ENCODE results near the gene ANTXR1.

ANTXR1 gene

DNA sequence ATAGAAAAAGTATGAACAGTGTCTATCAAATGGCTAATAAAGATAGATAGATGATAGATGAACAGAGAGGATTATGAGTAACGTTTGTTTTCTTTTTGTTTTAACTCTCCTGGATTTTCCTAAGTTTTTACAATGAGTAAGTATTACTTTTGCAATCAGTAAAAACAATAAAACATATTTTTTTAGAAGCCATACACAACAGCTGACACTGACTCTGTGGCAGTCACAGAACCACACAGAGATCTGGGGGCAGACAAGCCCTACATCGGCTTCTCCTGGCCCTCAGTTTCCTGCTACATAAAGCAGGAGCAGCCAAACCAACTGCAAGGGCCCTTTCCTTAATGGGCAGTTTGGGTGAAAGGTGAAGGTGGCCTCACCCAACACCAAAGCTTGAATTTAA, 63.6 kb downstream of the ANTXR1 start:
- no peak for DNase-seq

DNA sequence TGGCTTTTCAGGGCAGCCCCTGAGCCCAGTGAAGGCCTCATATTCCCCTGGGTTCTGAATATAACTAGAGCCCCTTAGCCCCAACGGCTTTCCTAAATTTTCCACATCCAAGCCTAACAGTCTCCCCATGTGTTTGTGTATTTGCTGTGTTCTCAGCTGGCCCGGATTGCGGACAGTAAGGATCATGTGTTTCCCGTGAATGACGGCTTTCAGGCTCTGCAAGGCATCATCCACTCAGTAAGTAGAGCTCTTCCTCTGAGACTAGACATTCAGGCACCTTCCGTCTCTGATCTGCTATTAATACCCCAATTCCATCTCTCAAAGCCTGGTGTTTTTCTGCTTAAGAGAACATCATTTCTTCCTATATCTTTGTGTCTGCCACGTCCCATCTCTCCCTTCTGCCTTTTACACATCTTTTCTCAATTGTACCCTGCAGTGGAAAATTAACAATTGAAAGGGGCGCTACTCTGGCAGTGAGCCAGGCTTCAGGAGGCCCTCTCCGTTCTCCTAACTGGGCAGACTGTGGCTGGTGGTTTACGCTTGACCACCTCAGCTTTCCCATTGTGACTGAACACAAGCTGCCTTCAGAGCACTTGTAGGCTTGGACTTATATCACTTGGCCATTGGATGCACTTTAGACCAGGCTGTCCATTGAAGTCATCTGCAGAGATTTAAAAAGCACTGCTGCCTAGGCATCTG, 64.4 kb downstream of the ANTXR1 start:
- DNase-seq: no peak

DNA sequence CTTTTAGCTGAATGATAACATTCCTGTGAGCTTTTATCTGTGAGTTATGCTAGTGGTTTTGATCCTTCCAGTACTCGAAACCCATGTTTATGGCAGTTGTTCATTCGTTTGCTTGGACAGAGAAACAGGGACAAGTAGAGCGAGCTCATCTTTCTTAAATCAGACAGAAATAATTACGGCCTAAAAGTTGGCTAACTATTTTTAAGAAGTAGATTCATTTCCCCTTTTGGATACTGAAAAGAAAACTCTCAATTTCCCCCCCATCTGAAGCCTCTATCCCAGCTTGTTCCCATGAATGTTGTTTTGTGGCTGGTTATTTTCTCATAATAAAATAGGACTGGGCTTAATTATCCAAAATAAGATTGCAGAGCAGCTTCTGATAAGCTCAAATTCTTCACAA, 67.1 kb downstream of the ANTXR1 start:
- no peak for DNase-seq

DNA sequence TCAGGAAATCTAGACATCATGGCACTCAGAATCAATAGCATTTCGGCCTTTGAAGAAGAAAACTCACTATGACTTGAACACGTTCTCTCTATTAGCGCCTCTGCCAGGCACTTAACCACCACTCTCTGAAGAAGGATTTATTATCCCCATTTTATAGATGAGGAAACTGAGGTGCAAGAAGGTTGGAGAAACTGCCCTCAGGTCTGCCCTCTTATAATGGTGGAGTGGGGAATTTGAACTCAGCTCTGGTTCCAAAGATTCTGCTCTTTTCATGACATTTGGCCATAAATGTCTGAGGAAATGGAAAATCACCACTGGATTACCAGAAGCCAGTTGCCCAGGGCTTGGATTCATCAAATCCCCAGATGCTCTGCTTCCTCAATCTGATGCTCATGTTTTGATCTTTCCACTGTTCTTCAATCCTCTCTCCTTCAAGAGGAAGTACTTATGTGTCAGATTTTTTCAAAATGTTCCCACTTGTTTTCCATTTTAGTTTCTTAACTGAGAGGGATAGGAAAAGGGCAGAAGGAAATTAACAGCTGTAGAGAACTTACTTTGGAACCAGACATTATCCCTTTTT, 68.1 kb downstream of the ANTXR1 start:
- DNase-seq: no peak

DNA sequence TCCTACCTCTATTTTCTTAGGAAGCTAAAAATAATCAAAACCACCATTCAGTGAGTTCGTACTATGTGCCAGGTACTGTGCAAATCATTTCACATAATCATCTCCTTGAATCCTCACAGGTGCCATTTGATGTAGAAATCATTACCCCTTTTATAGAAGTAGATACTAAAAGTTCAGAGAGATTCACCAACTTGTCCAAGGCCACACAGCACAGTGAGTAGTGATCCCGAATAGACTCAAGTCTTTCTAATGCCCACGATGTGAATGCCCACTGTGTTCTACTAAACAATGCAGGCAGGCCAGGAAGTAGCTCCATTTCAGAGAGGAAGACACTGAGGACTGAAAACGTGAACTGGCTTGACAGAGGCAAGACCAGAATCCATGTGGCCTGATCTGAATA, 68.8 kb downstream of the ANTXR1 start:
- no peak for DNase-seq

DNA sequence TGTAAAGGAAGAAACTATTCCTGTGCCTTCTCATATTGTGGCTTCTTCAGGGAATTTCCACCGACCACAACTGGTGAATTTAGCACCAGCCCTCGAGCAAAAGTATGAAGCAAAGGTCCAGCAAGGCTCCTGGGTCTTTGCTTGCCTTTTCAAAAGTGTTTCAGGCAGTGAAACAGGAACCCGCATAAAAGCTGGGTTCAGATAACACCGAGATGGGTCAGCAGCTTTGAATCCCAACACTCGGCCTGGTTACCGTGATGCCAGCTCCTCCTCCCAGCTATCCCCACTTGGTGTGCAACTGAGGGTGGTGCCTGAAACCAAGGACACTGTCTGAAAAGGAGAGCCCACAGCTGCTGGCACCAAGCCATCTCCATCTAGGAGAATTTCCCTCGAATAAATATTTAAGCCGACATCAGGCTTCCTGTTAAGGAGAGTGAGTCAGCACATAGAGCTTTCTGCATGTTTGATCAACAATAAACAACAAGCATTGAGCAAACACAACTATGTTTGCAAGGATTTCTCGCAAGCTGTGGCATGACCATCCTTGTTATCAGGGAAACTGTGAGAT, 69.5 kb downstream of the ANTXR1 start:
- DNase-seq: no peak

DNA sequence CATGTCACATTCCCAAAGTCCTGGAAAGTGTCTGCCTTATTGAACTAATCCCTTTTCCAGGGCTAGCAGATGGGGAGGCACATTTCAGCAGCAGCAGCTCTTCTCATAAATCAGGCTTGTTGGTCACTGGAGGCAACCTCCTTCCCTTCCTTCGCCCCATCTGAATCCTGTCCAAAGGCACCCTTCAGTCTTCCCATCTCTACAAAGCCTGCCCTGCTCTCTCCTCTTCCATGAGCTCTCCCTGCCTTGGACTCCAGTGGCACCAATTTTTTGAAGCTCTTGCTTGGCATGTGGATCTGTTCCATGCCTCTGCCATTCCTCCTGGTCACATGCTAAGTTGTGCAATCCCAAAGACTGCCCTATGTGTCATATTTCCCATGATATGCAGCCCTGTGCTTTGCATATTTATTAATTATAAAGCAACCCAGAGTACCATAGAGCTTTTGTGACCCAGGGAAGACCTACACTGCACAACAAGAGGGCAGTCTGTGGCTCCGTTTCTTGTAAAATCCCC, 70.3 kb downstream of the ANTXR1 start:
- DNase-seq: no peak

DNA sequence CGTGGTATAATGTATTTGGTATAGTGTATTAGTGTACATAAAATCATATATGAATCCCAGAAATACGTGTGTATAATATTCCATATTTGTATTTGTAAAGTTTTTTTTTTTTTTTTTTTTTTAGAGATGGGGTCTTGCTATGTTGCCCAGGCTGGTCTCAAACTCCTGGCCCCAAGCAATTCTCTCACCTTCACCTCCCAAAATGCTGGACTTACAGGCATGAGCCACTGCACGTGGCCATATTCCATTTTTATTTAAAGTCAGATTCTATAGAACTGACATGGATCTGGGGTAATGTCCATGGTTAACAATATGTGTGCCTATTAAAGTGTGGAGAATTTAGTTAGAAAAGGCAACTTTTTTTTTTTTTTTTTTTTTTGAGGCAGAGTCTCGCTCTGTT, 71.5 kb downstream of the ANTXR1 start:
- no peak for DNase-seq

DNA sequence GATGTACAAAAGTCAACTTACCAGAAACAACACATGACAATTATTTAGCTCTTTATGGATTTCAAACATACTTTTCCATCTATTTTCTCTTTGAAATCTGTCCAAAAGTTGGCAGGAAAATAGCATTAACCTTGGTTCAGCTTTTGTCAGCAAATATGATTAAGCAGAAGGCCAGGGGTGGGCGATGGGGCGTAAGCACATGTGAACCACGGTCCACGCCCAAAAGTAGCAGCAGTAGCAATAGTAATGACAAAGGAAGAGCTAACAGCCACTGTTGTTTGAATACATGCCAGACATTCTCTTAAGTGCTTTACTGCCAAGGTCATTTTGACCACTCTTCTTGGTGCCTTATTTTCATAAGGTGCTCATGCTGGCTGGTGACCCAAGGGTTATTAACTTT, 73.5 kb downstream of the ANTXR1 start:
- no peak for DNase-seq

DNA sequence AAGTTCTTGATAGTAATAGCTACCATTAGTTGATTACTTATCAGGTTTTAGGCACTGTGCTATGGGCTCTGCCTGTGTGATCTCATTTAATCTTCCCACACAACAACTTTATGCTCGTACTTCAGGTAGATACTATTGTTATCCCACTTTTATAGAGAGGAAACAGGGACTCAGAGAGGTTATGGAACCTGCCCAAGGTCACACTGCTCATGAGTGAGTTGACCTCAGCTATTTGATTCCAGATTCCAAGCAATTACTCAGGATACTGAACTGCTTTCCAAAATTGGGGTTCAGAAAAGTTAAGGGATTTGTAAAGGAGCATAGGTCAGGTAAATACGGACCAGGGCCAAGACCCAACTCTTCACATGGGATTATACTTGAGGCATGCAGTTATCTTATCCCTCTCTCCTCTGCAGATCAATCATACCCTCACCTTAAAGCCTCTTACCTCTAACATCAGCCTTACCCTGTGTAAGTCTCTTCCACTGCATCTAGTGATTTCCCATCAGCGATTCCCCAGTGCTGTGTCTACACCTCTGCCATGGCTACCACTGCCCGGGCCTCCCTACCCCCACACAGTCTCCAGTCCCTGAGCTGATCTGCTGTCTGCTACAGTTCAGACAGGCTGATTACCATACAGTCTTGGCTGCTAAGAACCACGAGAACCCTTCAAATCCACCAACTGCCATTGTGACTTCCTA, 74.4 kb downstream of the ANTXR1 start:
- no peak for DNase-seq

DNA sequence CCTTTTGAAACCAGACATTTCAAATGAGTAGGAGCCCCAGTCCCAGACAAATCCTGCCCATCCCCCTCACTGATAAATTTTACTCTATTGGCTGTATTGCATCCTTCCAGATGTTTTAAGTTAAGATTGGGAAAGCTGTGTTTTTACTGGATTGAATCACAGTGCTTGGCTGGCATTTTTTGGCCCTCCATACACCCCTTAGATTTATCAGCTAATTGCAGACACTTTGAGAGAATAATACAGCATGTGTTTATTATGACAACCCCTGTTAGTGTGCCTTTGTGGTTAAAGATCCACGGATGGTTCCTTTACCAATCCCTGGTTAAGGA, 74.9 kb downstream of the ANTXR1 start:
- no peak for DNase-seq

DNA sequence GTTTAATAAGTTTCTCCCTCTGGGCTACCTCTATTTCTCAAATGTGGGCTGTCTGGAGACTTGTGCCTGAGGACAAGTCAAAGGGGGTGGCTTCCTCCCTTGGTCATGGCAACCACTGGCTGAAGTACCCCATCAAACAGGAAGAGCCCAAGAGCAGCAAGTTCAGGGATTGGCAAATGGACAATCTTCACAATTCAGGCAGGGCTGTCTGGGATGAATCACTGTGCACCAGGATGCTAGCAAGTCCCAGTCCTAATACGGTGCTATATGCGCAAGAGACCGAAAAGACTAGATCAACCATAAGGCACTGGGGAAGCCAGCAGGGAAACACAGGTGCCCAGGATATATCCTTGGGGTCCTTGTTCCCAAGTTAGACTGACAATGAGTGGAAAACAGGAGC, 75.5 kb downstream of the ANTXR1 start:
- DNase-seq: no peak

DNA sequence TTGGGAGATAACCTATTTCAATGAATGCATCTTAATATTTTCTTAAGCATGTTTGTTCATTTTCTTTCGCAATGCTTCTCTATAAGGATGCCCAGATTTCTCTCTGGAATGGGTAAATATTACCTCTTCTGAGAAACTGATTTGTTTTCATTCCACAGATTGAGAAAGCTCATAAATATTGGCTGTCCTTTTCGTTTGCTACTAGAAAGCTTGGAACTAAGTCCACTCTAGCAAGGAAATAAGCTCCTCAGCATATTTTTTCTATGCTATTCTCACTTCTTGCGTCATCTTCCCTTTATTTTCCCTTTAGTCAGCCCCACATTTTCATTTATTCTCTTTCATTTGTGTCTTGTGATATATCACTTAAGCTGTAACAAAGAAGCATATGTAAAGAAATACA, 76.3 kb downstream of the ANTXR1 start:
- DNase-seq: no peak

DNA sequence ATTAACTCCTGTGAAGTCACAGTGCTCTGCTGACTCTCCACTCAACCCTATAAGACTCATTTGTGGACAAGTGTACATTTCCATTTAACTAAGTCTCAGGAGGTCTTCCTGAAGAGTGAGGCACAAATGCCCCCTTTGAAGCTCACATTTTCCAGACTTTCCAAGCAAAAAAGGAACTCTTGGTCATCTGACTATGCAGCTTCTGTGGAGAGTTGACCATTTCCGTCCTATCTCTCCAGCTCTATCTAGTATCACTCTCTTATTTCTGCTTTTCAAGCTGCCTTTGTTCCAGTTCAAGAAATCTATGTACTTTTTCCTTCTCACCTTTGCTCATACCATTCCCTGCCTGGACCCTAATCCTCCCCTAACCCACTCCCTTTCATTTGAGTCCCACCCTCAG, 77.0 kb downstream of the ANTXR1 start:
- DNase-seq: no peak

DNA sequence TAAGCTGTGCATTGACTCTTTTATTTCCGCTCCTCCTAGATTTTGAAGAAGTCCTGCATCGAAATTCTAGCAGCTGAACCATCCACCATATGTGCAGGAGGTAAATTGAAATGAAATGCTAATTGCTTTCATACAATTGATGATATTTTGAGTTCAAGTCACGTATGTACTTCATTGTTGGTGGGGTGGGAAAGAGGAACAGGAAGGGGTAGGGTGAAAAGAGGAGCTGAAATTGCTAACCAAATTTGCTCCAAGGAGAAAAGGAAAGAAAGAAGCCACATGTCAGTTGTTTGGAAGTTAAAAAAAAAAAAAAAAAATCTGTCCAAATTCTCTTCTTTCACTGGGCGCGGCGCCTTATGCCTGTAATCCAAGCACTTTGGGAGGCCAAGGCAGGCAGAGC, 77.8 kb downstream of the ANTXR1 start:
- no peak for DNase-seq

DNA sequence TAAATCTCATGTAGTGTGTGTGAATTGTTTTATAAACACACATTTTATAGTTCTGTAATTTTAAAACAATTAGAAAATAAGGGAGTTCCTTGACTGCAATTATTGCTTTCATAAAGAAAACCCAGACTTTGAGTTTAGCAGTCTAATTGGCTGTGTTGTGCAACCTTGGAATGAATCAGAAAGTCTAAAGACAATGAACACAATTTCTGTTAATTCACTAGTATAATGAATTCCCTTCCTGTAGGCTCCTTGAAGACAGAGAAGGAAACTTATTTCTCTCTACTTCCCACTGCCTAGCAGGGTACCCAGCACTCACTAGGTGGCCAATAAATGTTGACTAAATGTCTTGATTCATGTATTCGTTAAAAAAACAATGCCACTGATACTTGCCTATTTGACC, 79.9 kb downstream of the ANTXR1 start:
- DNase-seq: no peak

DNA sequence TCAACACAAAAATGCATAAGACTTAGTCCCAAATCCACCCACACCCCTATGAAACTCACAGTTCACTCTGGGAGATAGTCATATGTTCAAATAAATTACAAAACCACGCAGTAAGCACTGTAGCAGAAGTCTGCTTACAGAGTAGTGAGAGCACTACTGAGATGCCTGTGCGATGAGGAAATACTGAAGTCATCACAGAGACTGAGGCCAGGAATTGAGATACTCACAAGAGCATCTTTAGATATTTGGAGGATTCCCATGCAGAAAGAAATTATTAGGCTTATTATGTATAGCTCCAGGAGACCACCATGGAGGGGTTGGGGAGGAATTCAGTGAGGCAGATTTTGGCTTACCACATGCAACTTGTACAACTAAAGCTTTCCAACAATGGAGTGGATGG, 82.3 kb downstream of the ANTXR1 start:
- DNase-seq: no peak

DNA sequence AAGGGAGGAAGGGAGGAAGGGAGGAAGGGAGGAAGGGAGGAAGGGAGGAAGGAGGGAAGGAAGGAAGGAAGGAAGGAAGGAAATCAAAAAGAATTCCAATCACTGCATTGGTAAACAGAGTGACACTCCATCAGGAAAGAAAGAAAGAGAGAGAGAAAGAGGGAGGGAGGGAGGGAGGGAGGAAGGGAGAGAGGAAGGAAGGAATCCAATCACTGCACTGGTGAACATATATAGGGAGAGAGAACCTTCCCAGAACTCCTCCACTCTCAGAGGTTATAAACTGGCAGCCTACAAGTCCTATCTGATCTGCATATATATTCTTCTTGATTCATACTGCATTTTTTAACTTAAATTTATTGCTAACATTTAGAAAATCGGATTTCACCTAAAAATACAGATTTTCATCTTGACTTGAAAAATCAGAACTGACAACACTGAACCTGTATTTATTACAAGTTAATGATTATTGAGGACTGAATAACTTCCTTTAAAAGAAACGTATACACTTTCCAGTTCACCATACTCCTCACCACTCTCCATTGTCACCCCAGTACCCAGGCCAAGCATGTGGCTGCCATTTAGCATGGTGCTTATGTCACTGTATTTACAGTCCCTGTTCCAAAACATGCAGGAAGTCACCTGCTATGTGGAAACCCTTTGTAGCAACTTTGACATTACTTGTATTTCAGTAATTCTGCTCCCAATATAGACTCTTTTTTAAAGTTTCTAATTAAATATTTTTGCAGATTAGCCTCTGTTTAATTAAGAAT, 83.5 kb downstream of the ANTXR1 start:
- no peak for DNase-seq

DNA sequence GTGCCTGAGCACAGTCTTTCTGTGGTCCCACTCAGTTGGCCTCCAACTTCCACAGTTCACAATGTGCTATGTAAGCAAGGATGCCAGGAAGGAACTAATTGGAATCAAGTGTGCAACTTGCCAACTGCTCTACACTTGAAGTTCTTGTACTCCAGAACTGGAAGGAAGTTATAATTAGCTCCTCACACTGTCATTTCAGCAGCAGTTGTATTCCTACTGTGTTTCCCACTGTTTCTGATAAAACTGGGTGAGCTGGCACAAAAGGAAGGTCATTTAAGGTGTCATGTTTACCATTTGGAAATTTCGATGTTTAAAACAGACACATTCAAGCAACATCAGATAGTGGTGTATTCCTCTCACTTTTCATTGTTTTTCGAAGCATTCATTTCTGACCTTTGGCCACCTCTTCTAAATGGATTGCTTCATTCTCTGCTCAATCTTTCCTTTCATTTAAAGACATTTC, 84.2 kb downstream of the ANTXR1 start:
- DNase-seq: no peak

DNA sequence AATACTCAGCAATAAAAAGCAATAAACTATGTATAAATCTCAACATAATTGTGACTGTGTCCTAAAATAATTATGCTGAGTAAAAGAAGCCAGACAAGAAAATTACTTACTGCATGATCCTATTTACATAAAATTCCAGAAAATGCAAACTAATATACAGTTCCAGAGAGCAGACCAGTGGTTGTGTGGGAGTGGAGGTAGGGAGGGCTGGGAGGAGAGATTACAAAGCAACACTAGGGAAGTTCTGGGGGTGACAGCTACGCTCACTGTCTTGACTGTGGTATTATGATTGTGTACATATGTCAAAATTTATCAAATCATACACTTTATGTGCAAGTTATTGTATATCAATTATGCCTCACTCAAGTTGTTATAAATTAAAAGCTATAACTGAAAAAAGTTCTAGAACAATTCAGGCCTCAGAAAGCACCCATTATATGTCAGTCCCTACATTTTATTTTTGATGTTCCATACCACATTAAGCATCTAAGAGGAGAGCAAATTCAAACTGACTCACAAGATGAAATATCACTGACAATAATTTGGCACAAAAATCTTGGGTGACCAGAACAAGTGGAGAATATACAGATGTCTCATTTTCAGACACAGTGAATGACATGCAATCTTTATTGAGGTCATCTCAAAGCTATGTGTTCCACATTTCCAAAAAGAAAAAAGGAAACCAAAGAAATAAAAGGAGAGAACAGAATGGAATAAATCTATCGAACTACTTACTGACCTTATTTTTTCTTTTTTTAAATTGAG, 85.1 kb downstream of the ANTXR1 start:
- DNase-seq: no peak

DNA sequence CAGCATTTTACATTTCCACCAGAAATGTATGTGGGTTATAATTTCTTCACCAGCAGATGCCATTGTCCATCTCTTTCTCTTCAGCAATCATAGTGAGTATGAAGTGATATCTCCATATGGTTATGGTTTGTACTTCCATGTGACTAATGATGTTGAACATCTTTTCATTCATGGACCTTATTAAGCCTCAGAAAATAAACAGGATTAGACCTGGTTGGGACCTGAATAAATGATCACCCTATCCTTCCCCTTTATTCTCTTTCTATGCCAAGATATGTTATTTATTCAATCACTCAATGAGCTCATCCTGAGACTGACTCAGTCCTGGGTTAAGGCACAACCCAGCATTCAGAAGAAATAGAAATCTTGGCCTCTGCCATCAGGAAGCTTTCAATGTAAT, 86.6 kb downstream of the ANTXR1 start:
- no peak for DNase-seq

DNA sequence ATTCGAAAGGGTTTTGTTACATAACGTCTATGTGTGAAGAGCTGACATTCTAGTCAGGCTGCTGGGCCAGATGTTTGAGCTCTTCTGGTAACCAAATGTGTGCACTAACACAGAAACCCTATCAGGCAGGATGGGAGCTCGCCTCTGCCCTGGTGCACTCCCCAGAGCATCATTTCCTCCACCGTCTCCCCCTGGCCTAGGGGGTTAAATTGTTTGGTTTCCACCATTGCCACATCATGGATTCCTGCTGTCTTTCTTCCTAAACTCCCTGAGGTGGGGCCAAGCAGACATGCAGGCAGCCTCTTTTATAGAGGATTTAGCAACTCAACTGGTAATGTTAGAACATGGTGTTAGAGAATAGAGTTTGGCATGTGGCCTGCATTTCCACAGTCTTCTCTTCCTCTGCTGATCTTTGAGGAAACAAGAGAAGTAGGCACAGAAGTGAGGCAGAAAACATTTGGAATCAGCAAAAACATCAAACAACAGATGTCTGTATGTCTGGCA, 87.3 kb downstream of the ANTXR1 start:
- DNase-seq: no peak
